B cell (primary cell): ENCODE data around the gene C14orf180. TPM values are rescaled to one million over a fixed set of nuclear protein-coding genes. Genes with fewer than 3 reads are reported as not detected.

Experiments used
- ATAC-seq: fragments of 200-7000 bp; cut with Tn5 transposase; one replicate; pipeline ENCODE4 v1.10.0; 2021; ENCODE audit warnings: low read depth, mild to moderate bottlenecking, moderate number of reproducible peaks, moderate library complexity
- CTCF ChIA-PET: fragments of 350-600 bp; sonication (Branson Sonifier 250); formaldehyde crosslinking; loops from one replicate; lab custom pipeline; 2021; ENCODE audit warnings: antibody characterized with exemption, inconsistent platforms; lab: Charles Lee
- POLR2A ChIA-PET: fragments of 350-600 bp; sonication (Branson Sonifier 250); formaldehyde crosslinking; loops from one replicate; lab custom pipeline; 2021; ENCODE audit warnings: antibody characterized with exemption; lab: Charles Lee
- DNase-seq: peaks from one replicate; pipeline ENCODE4 v3.0.0; 2013
- H2AFZ ChIP-seq: 2 replicates; pipeline ENCODE4 v1.6.1; 2012; ENCODE audit warnings: mild to moderate bottlenecking, low read depth, low read length; ENCODE audit not compliant: insufficient read depth, poor library complexity, severe bottlenecking
- H3K27ac ChIP-seq, 2 donors: 1 replicate in 1 of 2; 2 replicates in 1 of 2; pipeline ENCODE4 v1.5.1; 2012 to 2013; ENCODE audit warnings: low read length in 2 of 2, mild to moderate bottlenecking in 2 of 2, moderate library complexity in 1 of 2
- H3K27me3 ChIP-seq, 4 experiments: fragments of 200-600 bp in 1 of 4; sonication (generic) in 1 of 4; replicated peaks in 1 of 4; 1 replicate in 2 of 4; 2 replicates in 2 of 4; pipeline versions ENCODE4 v1.6.1 to v1.7.0; 2013 to 2016; ENCODE audit warnings: low read length in 3 of 4, mild to moderate bottlenecking in 2 of 4, mixed read lengths in 1 of 4, moderate library complexity in 1 of 4; ENCODE audit not compliant: insufficient read depth in 4 of 4, control insufficient read depth in 3 of 4; ENCODE audit errors: control extremely low read depth in 1 of 4
- H3K36me3 ChIP-seq, 2 experiments: replicated peaks in 1 of 2; 1 replicate in 1 of 2; 2 replicates in 1 of 2; pipeline versions ENCODE4 v1.6.1 to v1.7.1; 2013; ENCODE audit warnings: low read length in 1 of 2; ENCODE audit not compliant: insufficient read depth in 2 of 2, control insufficient read depth in 1 of 2; ENCODE audit errors: control extremely low read depth in 1 of 2, extremely low read depth in 1 of 2
- H3K4me1 ChIP-seq, 2 donors: fragments of 200-600 bp in 1 of 2; sonication (generic) in 1 of 2; 1 replicate in 1 of 2; 2 replicates in 1 of 2; pipeline versions ENCODE4 v1.5.1 to v1.6.1; 2013 to 2017; ENCODE audit warnings: low read length in 2 of 2; ENCODE audit not compliant: control insufficient read depth in 2 of 2, insufficient read depth in 2 of 2
- H3K4me2 ChIP-seq: replicated peaks from 2 replicates; pipeline ENCODE3; 2012; ENCODE audit warnings: mild to moderate bottlenecking, low read depth, low read length; ENCODE audit not compliant: poor library complexity, severe bottlenecking
- H3K4me3 ChIP-seq, 5 experiments: fragments of 200-600 bp in 1 of 5; sonication (generic) in 1 of 5; 1 replicate in 3 of 5; 2 replicates in 2 of 5; pipeline versions ENCODE4 v1.5.1 to v1.7.0; 2011 to 2016; ENCODE audit warnings: low read length in 4 of 5, mild to moderate bottlenecking in 4 of 5, low read depth in 2 of 5, control low read depth in 1 of 5, moderate library complexity in 1 of 5; ENCODE audit not compliant: insufficient read depth in 1 of 5; ENCODE audit errors: control extremely low read depth in 1 of 5, extremely low read depth in 1 of 5
- H3K79me2 ChIP-seq: fragments of 200-600 bp; sonication (generic); one replicate; pipeline ENCODE4 v1.6.0; 2016; ENCODE audit warnings: low read length; ENCODE audit not compliant: control insufficient read depth, insufficient read depth
- H3K9ac ChIP-seq: fragments of 200-600 bp; sonication (generic); 2 replicates; pipeline ENCODE4 v1.6.1; 2017; ENCODE audit warnings: mild to moderate bottlenecking, low read length, moderate library complexity
- H3K9me3 ChIP-seq, 3 donors: one replicate each; pipeline versions ENCODE4 v1.6.1 to v1.7.1; 2013; ENCODE audit warnings: low read length in 2 of 3; ENCODE audit not compliant: control insufficient read depth in 2 of 3, insufficient read depth in 1 of 3; ENCODE audit errors: control extremely low read depth in 1 of 3
- H4K20me1 ChIP-seq: 2 replicates; pipeline ENCODE4 v1.6.0; 2012; ENCODE audit warnings: mild to moderate bottlenecking, low read length; ENCODE audit not compliant: insufficient read depth, control insufficient read depth, poor library complexity, severe bottlenecking
- H3K27ac Mint-ChIP-seq: one replicate; pipeline ENCODE4 v1.8.0; 2021; ENCODE audit warnings: mixed read lengths
- H3K27me3 Mint-ChIP-seq: one replicate; pipeline ENCODE4 v1.8.0; 2021; ENCODE audit warnings: mixed read lengths
- H3K4me1 Mint-ChIP-seq: one replicate; pipeline ENCODE4 v1.8.0; 2021; ENCODE audit warnings: mixed read lengths
- H3K4me3 Mint-ChIP-seq: one replicate; pipeline ENCODE4 v1.8.0; 2021; ENCODE audit warnings: mixed read lengths
- H3K9me3 Mint-ChIP-seq: one replicate; pipeline ENCODE4 v1.8.0; 2022; ENCODE audit warnings: mixed read lengths; ENCODE audit not compliant: insufficient read depth
- CTCF ChIP-seq: fragments of 200-600 bp; IDR thresholded peaks from one replicate; pipeline ENCODE4 v1.8.0; 2022; ENCODE audit warnings: antibody characterized with exemption, mild to moderate bottlenecking
- EZH2 ChIP-seq: IDR thresholded peaks from 2 replicates; pipeline ENCODE4 v1.6.1; 2012; ENCODE audit warnings: borderline replicate concordance, low read depth, mild to moderate bottlenecking, moderate library complexity, low read length; ENCODE audit not compliant: insufficient read depth, poor library complexity, severe bottlenecking
- WGBS: methylation state at CpG from one replicate; pipeline ENCODE4 v1.1.5; 2013; ENCODE audit warnings: missing lambda C conversion rate; ENCODE audit not compliant: insufficient coverage; 5-methylcytosine and 5-hydroxymethylcytosine counted together
- intact Hi-C: fragments of 100-400 bp; cut with micrococcal nuclease; formaldehyde crosslinking; loops from one replicate; pipeline ENCODE4 v1.10.0; 2022
- polyA plus RNA-seq: library from polyadenylated mRNA; depleted of rRNA; stranded (reverse); fragments of >200 nt; gene quantifications from 2 replicates; pipeline ENCODE4 v1.2.3, GENCODE V29; 2012
- total RNA-seq, 2 donors: library from RNA; stranded (reverse); fragments of 120-200 nt in 1 of 2; gene quantifications; 1 replicate in 1 of 2; 2 replicates in 1 of 2; pipeline versions ENCODE4 v1.2.3 to v1.2.4, GENCODE V29; 2013 to 2022

The C14orf180 gene
- total and polyA plus RNA-seq, 2 donors (not counting 1 experiment from before 2014, with no cell fraction given), result not detected

GRCh38 chr14:104536942-104537612 is 42.5 kb upstream of the C14orf180 start:
- Histone ChIP-seq H3K4me3 (no peak overlapping the region), H3K79me2 (no peaks in the 10 kb centered on the region), H4K20me1 (no peaks in the 10 kb centered on the region), H3K4me1 (no peaks in the 10 kb centered on the region), H2AFZ (no peak overlapping the region), H3K4me2 (no peak overlapping the region), H3K36me3 (no peaks in the 10 kb centered on the region), H3K9me3 (peaks cover 0 to 2% (median 0%) of the 10 kb centered on the region in 3 donors), H3K9ac (no peak overlapping the region), H3K27ac (no peak overlapping the region), H3K27me3 (no peaks in the 10 kb centered on the region)
- peaks cover 13% of the 10 kb centered on the region for H3K27me3 Mint-ChIP-seq
- no peaks in the 10 kb centered on the region for H3K4me1 Mint-ChIP-seq
- H3K4me3 Mint-ChIP-seq, result no peak overlapping the region
- ATAC-seq (no peak), DNase-seq (no peak)
- ChIA-PET CTCF (no interaction called here), POLR2A (no interaction called here)
- H3K9me3 Mint-ChIP-seq, result peaks cover 2% of the 10 kb centered on the region
- intact Hi-C loops, result no loop called here
- TF ChIP-seq CTCF (no peak), EZH2 (no peak)
- no peak overlapping the region for H3K27ac Mint-ChIP-seq
- WGBS, result 71% methylated on average over 3 of the region's 8 CpGs

- Histone ChIP-seq H3K9ac (no peak overlapping the region), H3K4me1 (no peaks in the 10 kb centered on the region), H2AFZ (no peak overlapping the region), H3K36me3 (no peaks in the 10 kb centered on the region), H3K4me3 (no peak overlapping the region), H4K20me1 (no peaks in the 10 kb centered on the region), H3K4me2 (no peak overlapping the region), H3K9me3 (peaks cover 0 to 2% (median 0%) of the 10 kb centered on the region in 3 donors), H3K79me2 (no peaks in the 10 kb centered on the region), H3K27ac (no peak overlapping the region), H3K27me3 (no peaks in the 10 kb centered on the region)
- POLR2A ChIA-PET, result no interaction called here
- Mint-ChIP-seq H3K27ac (no peak overlapping the region), H3K9me3 (peaks cover 2% of the 10 kb centered on the region), H3K4me1 (no peaks in the 10 kb centered on the region), H3K27me3 (peaks cover 11% of the 10 kb centered on the region), H3K4me3 (no peak overlapping the region)
- CTCF ChIA-PET, result no interaction called here
- ATAC-seq (no peak), DNase-seq (no peak)
- intact Hi-C loops, result no loop called here
- WGBS, result 11% methylated on average over 3 of the region's 3 CpGs
- TF ChIP-seq CTCF, result no peak
- TF ChIP-seq EZH2, result no peak
Measured at GRCh38 chr14:104537613-104537988, 42.0 kb upstream of the C14orf180 start.
